ENCODE data around the gene CHN1. TPM values are rescaled to one million over a fixed set of nuclear protein-coding genes. Genes with fewer than 3 reads are reported as not detected.

CHN1 gene
- total RNA-seq, 1 donor from 2014 or later, result 61.0 TPM

DNA sequence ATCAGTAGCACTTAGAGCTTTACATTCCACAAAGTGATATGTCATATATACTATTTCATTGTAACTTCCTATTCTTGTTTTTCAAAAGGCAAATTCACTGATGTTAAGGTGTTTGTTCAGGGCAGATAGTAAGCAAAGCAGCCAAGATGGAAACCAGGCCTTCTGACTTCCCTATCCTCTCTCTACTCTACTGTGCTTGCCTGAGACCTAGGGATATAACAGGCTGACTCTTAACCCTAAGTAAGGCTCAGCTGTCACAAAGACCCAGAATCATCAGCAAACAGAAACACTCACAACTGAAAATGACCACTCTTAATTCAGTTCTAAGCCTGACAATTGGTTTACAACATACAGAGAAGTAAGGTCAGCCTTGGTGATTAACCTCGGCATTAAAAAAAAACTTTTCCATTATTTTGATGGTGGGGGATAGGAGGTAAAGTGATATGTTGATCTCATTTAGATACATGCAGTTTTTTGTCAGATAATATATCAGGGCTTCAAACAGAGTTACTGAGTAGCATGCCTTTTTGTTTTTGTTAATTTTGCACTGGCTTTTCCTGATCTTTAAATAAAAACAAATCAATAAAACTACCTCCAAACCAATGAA, 145.5 kb downstream of the CHN1 start:
- no peaks in the 10 kb centered on the region for H3K9me3 Mint-ChIP-seq
- H3K27ac Mint-ChIP-seq (ENCODE audit: unreplicated experiment), result no peak overlapping the region
- H3K36me3 Mint-ChIP-seq (ENCODE audit: low read depth), result no peaks in the 10 kb centered on the region
- DNase-seq (ENCODE audit: low read depth, low spot score), result no peak
- no peak overlapping the region for H3K4me3 Mint-ChIP-seq
- H3K4me1 Mint-ChIP-seq, result peaks cover 5% of the 10 kb centered on the region
- no peak for TF ChIP-seq CTCF (conservative IDR thresholded peaks at IDR 0.05)
- no peaks in the 10 kb centered on the region for H3K27me3 Mint-ChIP-seq (ENCODE audit: low read depth)

DNA sequence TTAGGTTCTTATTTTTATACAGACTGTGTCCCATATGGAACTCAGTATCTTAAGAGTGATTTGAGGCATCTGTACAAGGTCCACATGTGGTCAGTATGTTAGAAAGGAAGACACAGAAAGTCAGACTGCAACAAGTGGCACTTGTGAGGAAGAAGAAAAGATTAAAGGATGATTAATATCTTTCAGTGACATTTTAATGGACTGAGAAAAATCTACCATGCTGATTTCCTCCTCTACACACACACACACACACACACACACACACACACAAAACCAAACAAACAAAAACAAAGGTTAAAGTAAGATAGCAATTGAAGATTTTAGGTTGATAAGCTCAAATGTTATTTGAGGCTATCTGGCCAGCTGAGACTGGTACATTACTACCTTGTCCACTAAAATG, 146.4 kb downstream of the CHN1 start:
- no peak for DNase-seq (ENCODE audit: low read depth, low spot score)
- H3K27ac Mint-ChIP-seq (ENCODE audit: unreplicated experiment), result no peak overlapping the region
- no peak for TF ChIP-seq CTCF (conservative IDR thresholded peaks at IDR 0.05)

GRCh38 chr2:174856447-174856846, 148.7 kb downstream of the CHN1 start:
- Mint-ChIP-seq H3K27me3 (ENCODE audit: low read depth) (no peaks in the 10 kb centered on the region), H3K36me3 (ENCODE audit: low read depth) (peaks cover 7% of the 10 kb centered on the region), H3K27ac (ENCODE audit: unreplicated experiment) (no peak overlapping the region), H3K4me1 (peaks cover 5% of the 10 kb centered on the region), H3K9me3 (no peaks in the 10 kb centered on the region), H3K4me3 (no peak overlapping the region)
- DNase-seq (ENCODE audit: low read depth, low spot score), result no peak
- TF ChIP-seq CTCF (conservative IDR thresholded peaks at IDR 0.05), result no peak

More for the DNA sequence above, 146.4 kb downstream of the CHN1 start:
- Mint-ChIP-seq H3K9me3 (no peaks in the 10 kb centered on the region), H3K36me3 (ENCODE audit: low read depth) (no peaks in the 10 kb centered on the region), H3K4me1 (peaks cover 5% of the 10 kb centered on the region), H3K4me3 (no peak overlapping the region), H3K27me3 (ENCODE audit: low read depth) (no peaks in the 10 kb centered on the region)

GRCh38 chr2:174846941-174847938, 157.9 kb downstream of the CHN1 start:
- Mint-ChIP-seq H3K4me3 (no peak overlapping the region), H3K27me3 (ENCODE audit: low read depth) (no peaks in the 10 kb centered on the region), H3K27ac (ENCODE audit: unreplicated experiment) (no peak overlapping the region), H3K4me1 (peaks cover 18% of the 10 kb centered on the region), H3K36me3 (ENCODE audit: low read depth) (no peaks in the 10 kb centered on the region), H3K9me3 (no peaks in the 10 kb centered on the region)
- TF ChIP-seq CTCF (conservative IDR thresholded peaks at IDR 0.05), result no peak
- DNase-seq (ENCODE audit: low read depth, low spot score), result no peak

GRCh38 chr2:174846218-174846617, 159.0 kb downstream of the CHN1 start:
- Mint-ChIP-seq H3K36me3 (ENCODE audit: low read depth) (no peaks in the 10 kb centered on the region), H3K27ac (ENCODE audit: unreplicated experiment) (no peak overlapping the region), H3K27me3 (ENCODE audit: low read depth) (no peaks in the 10 kb centered on the region), H3K4me3 (no peak overlapping the region), H3K4me1 (peaks cover 22% of the 10 kb centered on the region), H3K9me3 (no peaks in the 10 kb centered on the region)
- DNase-seq (ENCODE audit: low read depth, low spot score), result no peak
- no peak for TF ChIP-seq CTCF (conservative IDR thresholded peaks at IDR 0.05)

Measured in neural crest cell (in vitro differentiated cells).